B cell (primary cell): ENCODE data around the gene NLGN1.

ENCODE experiments used
- EZH2 ChIP-seq: IDR thresholded peaks from 2 replicates; pipeline ENCODE4 v1.6.1; 2012; ENCODE audit warnings: borderline replicate concordance, low read depth, mild to moderate bottlenecking, moderate library complexity, low read length; ENCODE audit not compliant: insufficient read depth, poor library complexity, severe bottlenecking
- TF ChIP-seq, protein P1 (sequence below): fragments of 200-600 bp; IDR thresholded peaks from one replicate; pipeline ENCODE4 v1.8.0; 2022; ENCODE audit warnings: antibody characterized with exemption, mild to moderate bottlenecking

DNA sequence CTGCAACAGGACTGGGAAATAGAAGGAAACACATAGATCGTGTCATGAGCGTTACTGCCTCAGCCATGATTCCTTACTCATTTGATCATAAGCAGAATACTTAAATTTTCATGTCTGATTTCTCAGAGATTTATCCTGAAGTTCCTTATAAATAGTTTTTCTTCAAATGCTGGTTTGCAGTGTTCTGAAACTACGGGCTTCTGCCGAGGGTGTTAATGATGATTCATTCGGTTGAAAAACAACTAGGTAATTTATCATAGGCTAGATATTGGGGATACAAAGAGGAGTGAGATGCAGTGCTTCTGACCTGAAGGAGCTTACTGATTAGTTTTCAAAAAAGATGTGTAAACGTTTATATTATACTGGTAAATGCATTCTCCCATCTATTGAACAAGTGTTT, 428.9 kb downstream of the NLGN1 start:
- TF ChIP-seq, protein P1, sequence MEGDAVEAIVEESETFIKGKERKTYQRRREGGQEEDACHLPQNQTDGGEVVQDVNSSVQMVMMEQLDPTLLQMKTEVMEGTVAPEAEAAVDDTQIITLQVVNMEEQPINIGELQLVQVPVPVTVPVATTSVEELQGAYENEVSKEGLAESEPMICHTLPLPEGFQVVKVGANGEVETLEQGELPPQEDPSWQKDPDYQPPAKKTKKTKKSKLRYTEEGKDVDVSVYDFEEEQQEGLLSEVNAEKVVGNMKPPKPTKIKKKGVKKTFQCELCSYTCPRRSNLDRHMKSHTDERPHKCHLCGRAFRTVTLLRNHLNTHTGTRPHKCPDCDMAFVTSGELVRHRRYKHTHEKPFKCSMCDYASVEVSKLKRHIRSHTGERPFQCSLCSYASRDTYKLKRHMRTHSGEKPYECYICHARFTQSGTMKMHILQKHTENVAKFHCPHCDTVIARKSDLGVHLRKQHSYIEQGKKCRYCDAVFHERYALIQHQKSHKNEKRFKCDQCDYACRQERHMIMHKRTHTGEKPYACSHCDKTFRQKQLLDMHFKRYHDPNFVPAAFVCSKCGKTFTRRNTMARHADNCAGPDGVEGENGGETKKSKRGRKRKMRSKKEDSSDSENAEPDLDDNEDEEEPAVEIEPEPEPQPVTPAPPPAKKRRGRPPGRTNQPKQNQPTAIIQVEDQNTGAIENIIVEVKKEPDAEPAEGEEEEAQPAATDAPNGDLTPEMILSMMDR, result no peak
- TF ChIP-seq EZH2, result no peak
